G401.6 (cell line): ENCODE results near the gene DMBT1.

ENCODE experiments used
- FAIRE-seq: peaks from 2 replicates; lab custom pipeline; 2012; peaks lifted over from hg19 to GRCh38; lab: Jason Lieb, UNC

DMBT1 gene

GRCh38 chr10:122647383-122647968 is 86.9 kb downstream of the DMBT1 start:
- no peak for FAIRE-seq

GRCh38 chr10:122648599-122649428 is 88.3 kb downstream of the DMBT1 start:
- no peak for FAIRE-seq

GRCh38 chr10:122649903-122650302 is 89.3 kb downstream of the DMBT1 start:
- FAIRE-seq, result no peak

GRCh38 chr10:122650331-122650730 is 89.8 kb downstream of the DMBT1 start:
- no peak for FAIRE-seq

GRCh38 chr10:122655524-122656307 is 95.2 kb downstream of the DMBT1 start:
- FAIRE-seq, result no peak

- no peak for FAIRE-seq
Measured at GRCh38 chr10:122656308-122656705, 95.8 kb downstream of the DMBT1 start.

GRCh38 chr10:122656741-122657140 is 96.2 kb downstream of the DMBT1 start:
- FAIRE-seq, result no peak

- no peak for FAIRE-seq
Measured at GRCh38 chr10:122657255-122657654, 96.7 kb downstream of the DMBT1 start.

- no peak for FAIRE-seq
Measured at GRCh38 chr10:122657729-122658128, 97.2 kb downstream of the DMBT1 start.

- FAIRE-seq, result no peak
Measured at GRCh38 chr10:122658356-122659049, 97.9 kb downstream of the DMBT1 start.

GRCh38 chr10:122659126-122659525 is 98.6 kb downstream of the DMBT1 start:
- FAIRE-seq, result no peak

- no peak for FAIRE-seq
Measured at GRCh38 chr10:122659651-122660050, 99.1 kb downstream of the DMBT1 start.

- FAIRE-seq, result no peak
Measured at GRCh38 chr10:122660696-122661095, 100.1 kb downstream of the DMBT1 start.

- FAIRE-seq, result no peak
Measured at GRCh38 chr10:122662231-122662630, 101.7 kb downstream of the DMBT1 start.

GRCh38 chr10:122663516-122664130 is 103.1 kb downstream of the DMBT1 start:
- FAIRE-seq, result no peak

GRCh38 chr10:122664501-122664900 is 103.9 kb downstream of the DMBT1 start:
- no peak for FAIRE-seq

GRCh38 chr10:122665329-122665860 is 104.8 kb downstream of the DMBT1 start:
- FAIRE-seq, result no peak

GRCh38 chr10:122665946-122666345 is 105.4 kb downstream of the DMBT1 start:
- no peak for FAIRE-seq

- FAIRE-seq, result no peak
Measured at GRCh38 chr10:122669045-122669444, 108.5 kb downstream of the DMBT1 start.

GRCh38 chr10:122669842-122670241 is 109.3 kb downstream of the DMBT1 start:
- no peak for FAIRE-seq

GRCh38 chr10:122671355-122671754 is 110.8 kb downstream of the DMBT1 start:
- FAIRE-seq, result no peak

GRCh38 chr10:122672655-122673054 is 112.1 kb downstream of the DMBT1 start:
- no peak for FAIRE-seq
